A549 treated with DMSO at 1 μM for 4 hours (cell line): Measurements from ENCODE around the gene KRT12. TPM values are rescaled to one million over a fixed set of nuclear protein-coding genes. Genes with fewer than 3 reads are reported as not detected.

Source experiments
- total RNA-seq: library from RNA; stranded (reverse); fragments of 200-300 nt; extraction: Qiagen RNA extraction; gene quantifications from 5 replicates; pipeline ENCODE4 v1.2.3, GENCODE V29; 2022; ENCODE audit warnings: low read depth

The KRT12 gene
- not detected in 5 replicates for total RNA-seq

DNA sequence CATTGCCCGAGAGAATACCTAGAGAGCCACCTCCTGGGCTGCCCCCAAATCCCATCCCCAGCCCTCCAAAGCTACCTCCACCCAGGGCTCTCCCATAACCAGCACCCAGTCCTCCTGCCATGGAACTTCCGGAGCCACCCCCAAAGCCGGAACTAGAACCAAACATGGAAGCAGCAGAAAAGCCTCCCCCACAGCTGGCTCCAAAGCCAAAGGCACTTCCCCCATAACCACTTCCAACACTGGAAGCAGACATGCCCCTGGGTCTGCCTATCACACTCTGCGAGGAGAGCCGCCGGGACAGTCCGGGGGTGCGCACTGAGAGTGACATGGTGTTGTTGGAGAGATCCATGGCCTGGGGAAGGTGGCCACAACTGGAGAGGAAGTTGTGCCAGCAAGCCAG is at the start of gene KRT12:
TSS of gene KRT12 (minus strand) at position 386 of the 400 bp plus-strand sequence. CDS start at position 349, 37 bp downstream.

DNA sequence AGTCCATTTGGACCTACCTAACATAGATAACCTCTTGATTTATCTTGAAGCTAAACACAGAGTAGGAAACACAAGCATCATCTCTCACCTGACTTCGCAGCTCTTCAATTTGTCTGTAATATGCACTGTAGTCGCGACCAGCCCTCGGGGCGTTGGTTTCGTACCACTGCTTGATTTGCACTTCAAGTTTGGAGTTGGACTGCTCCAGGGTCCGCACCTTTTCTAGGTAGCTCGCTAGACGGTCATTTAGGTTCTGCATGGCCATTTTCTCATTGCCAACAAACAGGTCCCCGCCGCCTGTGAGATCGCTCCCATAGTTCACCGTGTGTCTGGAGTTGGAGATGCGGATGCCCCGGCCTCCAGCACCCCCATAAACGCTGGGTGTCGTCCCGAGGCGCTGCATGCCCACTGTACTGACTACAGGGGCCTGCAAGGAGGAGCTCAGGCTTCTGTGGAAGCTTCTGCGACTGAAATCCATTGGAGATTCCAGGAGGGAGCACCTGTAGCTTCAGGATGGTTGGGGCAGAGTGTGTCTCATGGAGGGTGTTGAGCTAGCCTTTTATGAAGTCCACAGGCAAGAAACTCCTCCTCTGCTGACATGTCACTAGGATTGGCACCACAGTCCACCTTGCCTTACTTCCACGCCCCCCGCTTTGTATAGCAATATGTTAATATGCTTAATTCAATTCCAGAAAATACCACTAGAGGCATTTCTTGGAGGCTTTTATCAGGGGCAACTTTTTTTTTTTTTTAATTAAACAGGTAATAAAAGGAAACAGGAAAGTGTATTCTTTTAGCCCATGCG is 17.9 kb upstream of the KRT12 start, which contains the start of gene KRT20:
TSS of gene KRT20 (minus strand) at position 535 of the 805 bp plus-strand sequence. CDS start at position 478, 57 bp downstream.

DNA sequence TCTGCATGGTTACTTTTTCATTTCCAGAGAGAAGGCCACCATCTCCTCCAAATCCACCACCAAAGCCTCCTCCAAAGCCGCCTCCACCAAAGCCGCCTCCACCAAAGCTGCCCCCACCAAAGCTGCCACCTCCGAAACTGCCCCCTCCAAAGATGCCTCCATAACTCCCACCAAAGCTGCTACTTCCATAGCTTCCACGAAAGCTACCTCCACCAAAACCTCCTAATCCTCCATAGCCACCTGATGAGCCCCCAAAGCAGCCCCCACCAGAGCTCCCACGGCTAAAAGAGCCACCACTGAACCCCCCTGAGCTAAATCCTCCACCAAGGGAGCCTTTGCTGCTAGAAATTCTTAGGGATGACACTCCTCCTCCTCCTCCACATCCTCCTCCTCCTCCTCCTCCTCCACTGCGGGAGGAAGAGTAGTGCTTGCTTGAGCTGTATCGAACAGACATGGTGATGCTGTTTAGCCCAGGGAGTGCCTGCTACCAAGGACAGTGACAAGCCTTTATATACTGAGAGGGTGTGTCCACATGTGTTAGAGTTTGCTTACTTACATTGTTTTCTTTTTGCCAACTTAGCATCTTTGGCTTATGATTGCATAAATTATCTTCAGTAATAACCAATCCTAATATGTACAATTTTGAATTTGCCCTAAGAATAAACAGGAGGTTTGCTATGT is 44.8 kb downstream of the KRT12 start, which contains the start of gene KRT10:
TSS of gene KRT10 (minus strand) at position 483 of the 681 bp plus-strand sequence. CDS start at position 454, 29 bp downstream.

Other genes with a start within 250 kb of the KRT12 start
- gene SMARCE1, start 219.4 kb downstream of the KRT12 start, total RNA-seq = 98.5 to 122 TPM (median 119 TPM) in 5 replicates
- gene KRT222, start 202.0 kb downstream of the KRT12 start, total RNA-seq = 0.39 to 0.61 TPM (median 0.47 TPM) in 5 replicates
- not detected in 5 replicates for gene KRT24, start 163.5 kb downstream of the KRT12 start, total RNA-seq
- not detected in 5 replicates for gene KRT25, start 111.9 kb downstream of the KRT12 start, total RNA-seq
- gene KRT26, start 95.0 kb downstream of the KRT12 start, total RNA-seq = not detected in 5 replicates
- not detected in 5 replicates for gene KRT27, start 84.7 kb downstream of the KRT12 start, total RNA-seq
- not detected in 5 replicates for gene KRT28, start 67.3 kb downstream of the KRT12 start, total RNA-seq
- 80.9 to 125 TPM (median 111 TPM) in 5 replicates for gene KRT10, start 44.6 kb downstream of the KRT12 start, total RNA-seq
- 0.29 to 0.47 TPM (median 0.32 TPM) in 5 replicates for gene KRT20, start 18.0 kb upstream of the KRT12 start, total RNA-seq
- gene KRT23, start 70.4 kb upstream of the KRT12 start, total RNA-seq = 0.09 to 0.18 TPM (median 0.10 TPM) in 3 of 5 replicates, not detected in the others
- not detected in 5 replicates for gene KRT39, start 99.7 kb upstream of the KRT12 start, total RNA-seq
- gene KRT40, start 117.1 kb upstream of the KRT12 start, total RNA-seq = not detected in 5 replicates
- gene KRTAP3-3, start 126.9 kb upstream of the KRT12 start, total RNA-seq = not detected in 5 replicates
- gene KRTAP3-2, start 132.7 kb upstream of the KRT12 start, total RNA-seq = 0.26 to 0.35 TPM (median 0.34 TPM) in 3 of 5 replicates, not detected in the others
- gene KRTAP3-1, start 141.9 kb upstream of the KRT12 start, total RNA-seq = not detected in 5 replicates
- 0.08 TPM in 1 of 5 replicates, not detected in the others for gene KRTAP1-5, start 160.0 kb upstream of the KRT12 start, total RNA-seq
- not detected in 5 replicates for gene KRTAP1-4, start 163.0 kb upstream of the KRT12 start, total RNA-seq
- not detected in 5 replicates for gene KRTAP1-3, start 167.7 kb upstream of the KRT12 start, total RNA-seq
- gene KRTAP1-1, start 174.2 kb upstream of the KRT12 start, total RNA-seq = not detected in 5 replicates
- not detected in 5 replicates for gene KRTAP2-1, start 180.1 kb upstream of the KRT12 start, total RNA-seq
- gene KRTAP2-2, start 188.0 kb upstream of the KRT12 start, total RNA-seq = not detected in 5 replicates
- 0.12 to 0.13 TPM in 2 of 5 replicates, not detected in the others for gene KRTAP2-3, start 192.9 kb upstream of the KRT12 start, total RNA-seq
- gene KRTAP2-4, start 198.7 kb upstream of the KRT12 start, total RNA-seq = not detected in 5 replicates
- not detected in 5 replicates for gene KRTAP4-7, start 216.9 kb upstream of the KRT12 start, total RNA-seq
- not detected in 5 replicates for gene KRTAP4-8, start 230.9 kb upstream of the KRT12 start, total RNA-seq
- not detected in 5 replicates for gene KRTAP4-16, start 235.0 kb upstream of the KRT12 start, total RNA-seq
- 0.20 TPM in 1 of 5 replicates, not detected in the others for gene KRTAP4-9, start 238.2 kb upstream of the KRT12 start, total RNA-seq